D721Med (cell line): ENCODE measurements around the gene ZFP36.
"Not testable (repeated sequence)": the region's sequence is repeated elsewhere in the genome, so short reads cannot be mapped to it uniquely, and the experiment has no call there.

Experiments used
- DNase-seq: peaks from one replicate; pipeline ENCODE4 v3.0.0; 2011; ENCODE audit warnings: low spot score; ENCODE audit not compliant: insufficient read length
- FAIRE-seq: peaks from 2 replicates; lab custom pipeline; 2011; peaks lifted over from hg19 to GRCh38; lab: Jason Lieb, UNC
- CTCF ChIP-seq: IDR thresholded peaks from 2 replicates; pipeline ENCODE4 v1.5.1; 2012; ENCODE audit warnings: mild to moderate bottlenecking, control low read depth; ENCODE audit not compliant: insufficient read depth; ENCODE audit errors: missing control alignments

ZFP36 gene

GRCh38 chr19:39369200-39369599, 37.4 kb upstream of the ZFP36 start:
- no peak for FAIRE-seq
- no peak for TF ChIP-seq CTCF

GRCh38 chr19:39370735-39371134, 35.9 kb upstream of the ZFP36 start:
- TF ChIP-seq CTCF = no peak
- FAIRE-seq (no peak), DNase-seq (no peak)

More at GRCh38 chr19:39369200-39369599, 37.4 kb upstream of the ZFP36 start:
- DNase-seq = no peak

GRCh38 chr19:39372047-39372802, 34.4 kb upstream of the ZFP36 start:
- DNase-seq (no peak), FAIRE-seq (no peak)
- TF ChIP-seq CTCF = no peak

GRCh38 chr19:39372941-39373340, 33.7 kb upstream of the ZFP36 start:
- FAIRE-seq = no peak
- TF ChIP-seq CTCF = no peak
- DNase-seq = no peak

- DNase-seq (no peak), FAIRE-seq (no peak)
- no peak for TF ChIP-seq CTCF
Observed at GRCh38 chr19:39375929-39376328, 30.7 kb upstream of the ZFP36 start.

GRCh38 chr19:39377373-39378362, 29.0 kb upstream of the ZFP36 start:
- TF ChIP-seq CTCF = no peak
- DNase-seq (no peak), FAIRE-seq (no peak)

- DNase-seq = not testable (repeated sequence)
Observed at GRCh38 chr19:39379366-39379765, 27.3 kb upstream of the ZFP36 start.

More at GRCh38 chr19:39379366-39379765, 27.3 kb upstream of the ZFP36 start:
- FAIRE-seq = not testable (repeated sequence)
